ENCODE results near the gene RNF11. TPM values are rescaled to one million over a fixed set of nuclear protein-coding genes. Genes with fewer than 3 reads are reported as not detected.
A peak's percentile ranks its signal among the peaks of the same experiment; 100 is the strongest.
"Not testable (repeated sequence)": the region's sequence is repeated elsewhere in the genome, so short reads cannot be mapped to it uniquely, and the experiment has no call there.

Gene RNF11, protein sequence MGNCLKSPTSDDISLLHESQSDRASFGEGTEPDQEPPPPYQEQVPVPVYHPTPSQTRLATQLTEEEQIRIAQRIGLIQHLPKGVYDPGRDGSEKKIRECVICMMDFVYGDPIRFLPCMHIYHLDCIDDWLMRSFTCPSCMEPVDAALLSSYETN
- 100 to 1,000 TPM; 127 to 160 (median 149) TPM for polyA plus RNA-seq (ENCODE audit: insufficient read length in 4 of 4)

DNA sequence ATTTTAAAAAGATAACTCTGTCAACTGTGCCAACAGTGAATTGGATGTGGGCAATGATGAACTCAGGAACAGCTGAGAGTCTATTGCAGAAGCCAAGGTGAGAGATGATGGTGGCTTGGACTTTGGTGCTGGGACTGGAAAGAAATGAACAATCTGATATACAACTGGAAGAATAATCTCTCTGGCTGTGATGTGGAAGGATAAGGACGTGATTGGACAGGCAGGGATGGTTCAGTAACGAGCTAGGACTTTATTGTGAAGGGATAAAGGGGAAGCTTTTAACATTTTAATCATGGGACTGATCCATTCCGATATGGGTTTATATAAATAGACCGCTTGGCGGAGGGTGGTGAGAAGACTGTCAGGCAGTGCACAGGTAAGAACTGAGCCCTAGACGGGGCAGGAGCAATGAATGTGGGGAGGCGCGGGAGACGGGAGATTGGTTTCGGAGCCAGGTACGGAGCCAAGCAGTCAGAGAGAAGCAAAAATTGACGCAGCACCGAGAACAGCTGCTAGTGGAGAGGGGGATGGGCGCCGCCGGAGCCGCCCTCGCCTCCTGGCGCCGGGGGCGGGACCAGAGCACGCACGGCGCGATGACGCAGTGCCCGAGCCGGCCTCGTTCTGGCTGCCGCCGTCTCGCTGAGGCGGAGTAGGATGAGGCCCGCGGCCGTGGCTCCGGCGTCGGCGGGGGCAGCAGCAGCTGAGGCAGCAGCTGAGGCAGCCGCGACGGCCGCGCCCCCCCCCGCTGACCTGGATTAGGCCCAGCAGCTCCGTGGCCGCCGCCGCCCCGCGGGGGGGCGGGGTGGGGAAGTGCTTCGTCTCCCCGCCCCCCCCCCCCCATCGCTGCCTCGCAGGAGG is at the start of gene RNF11:
Gene RNF11 (plus strand): TSS at position 601 of the 858 bp plus-strand sequence. CDS start 484 bp downstream, outside the sequence.
- peak; percentile 82 to 89 (median 84) for DNase-seq (ENCODE audit: low read depth in 4 of 4, low spot score in 3 of 4)

DNA sequence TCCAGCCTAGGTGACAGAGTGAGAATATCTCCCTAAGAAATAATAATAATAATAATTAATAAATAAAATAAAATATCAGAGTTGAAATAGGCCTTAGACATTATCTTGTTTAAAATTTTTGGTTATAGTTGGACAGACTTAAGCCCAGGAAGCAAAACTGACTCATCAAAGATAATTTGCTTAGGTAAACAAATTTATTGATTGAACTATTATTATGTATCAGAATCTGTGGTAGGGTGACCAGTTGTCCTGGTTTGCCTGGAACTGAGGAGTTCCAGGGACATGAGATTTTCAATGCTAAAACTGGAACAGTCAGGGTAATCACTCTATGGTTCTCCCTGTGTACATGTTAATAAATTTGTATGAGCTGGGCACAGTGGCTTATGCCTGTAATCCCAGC is 47.8 kb upstream of the RNF11 start:
- no peak for DNase-seq (ENCODE audit: low read depth in 4 of 4, low spot score in 3 of 4)

- peak; percentile 22 to 58 (median 48) for DNase-seq (ENCODE audit: low read depth in 4 of 4, low spot score in 3 of 4)
These were observed 46.5 kb upstream of the RNF11 start for GRCh38 chr1:51189421-51190073.

DNA sequence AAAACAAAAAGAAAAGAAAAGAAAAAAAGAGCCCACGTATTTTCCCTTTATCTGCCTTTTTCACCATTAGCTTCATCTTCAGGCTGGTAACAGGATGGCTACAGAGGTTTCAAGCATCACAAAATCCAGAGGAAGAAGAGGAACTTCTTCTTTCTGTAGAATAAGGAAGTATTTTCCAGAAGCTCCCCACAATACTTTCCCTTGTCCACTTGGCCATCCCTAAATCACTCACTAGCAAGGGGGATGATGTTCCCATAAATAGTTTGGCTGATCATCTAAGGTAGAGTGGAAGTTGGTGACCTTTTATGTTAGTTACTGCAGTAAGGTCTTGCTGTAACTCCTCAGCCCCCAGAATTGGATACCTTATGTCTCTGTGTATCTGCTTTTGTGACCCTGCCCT is 45.1 kb upstream of the RNF11 start:
- no peak for DNase-seq (ENCODE audit: low read depth in 4 of 4, low spot score in 3 of 4)

- peak; percentile 36 to 57 (median 42) for DNase-seq (ENCODE audit: low read depth in 4 of 4, low spot score in 3 of 4)
These were observed 43.7 kb upstream of the RNF11 start for GRCh38 chr1:51192213-51192843.

GRCh38 chr1:51193564-51193963 is 42.5 kb upstream of the RNF11 start:
- no peak for DNase-seq (ENCODE audit: low read depth in 4 of 4, low spot score in 3 of 4)

DNA sequence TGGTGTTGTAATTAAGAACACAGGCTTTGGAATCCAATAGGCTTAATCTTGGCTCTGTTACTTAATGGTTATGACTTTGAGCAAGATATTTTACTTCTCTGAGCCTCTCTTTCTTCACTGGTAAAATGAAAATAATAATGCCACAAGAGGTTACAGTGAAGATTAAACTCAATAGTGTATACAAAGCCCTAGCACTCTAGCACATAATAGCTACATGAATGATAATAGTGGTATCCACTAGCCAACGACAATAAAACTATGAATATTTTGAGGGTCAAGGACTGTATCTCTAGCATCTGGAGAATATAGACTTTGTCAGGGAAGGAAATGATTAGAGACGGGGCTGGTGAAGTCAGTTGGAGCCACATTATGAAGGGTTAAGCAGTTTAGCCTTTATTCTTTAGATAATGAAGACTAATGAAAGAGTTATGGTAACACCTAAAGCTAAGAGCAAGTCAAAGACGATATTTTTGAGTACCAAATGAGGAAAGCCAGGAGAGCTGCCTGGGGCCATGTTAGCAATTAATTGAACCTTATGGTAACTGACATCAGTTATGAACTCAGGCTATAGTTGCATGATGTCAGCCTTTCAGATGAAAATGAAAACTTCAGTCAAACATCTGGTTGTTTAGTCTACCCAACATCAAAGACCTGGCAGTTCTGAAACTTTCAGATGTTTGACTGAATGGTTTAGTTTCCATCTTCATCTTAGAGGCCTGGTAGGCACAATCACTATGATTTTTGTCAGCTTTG is 32.8 kb upstream of the RNF11 start:
- no peak for DNase-seq (ENCODE audit: low read depth in 4 of 4, low spot score in 3 of 4)

GRCh38 chr1:51203874-51204245 is 32.2 kb upstream of the RNF11 start:
- no peak for DNase-seq (ENCODE audit: low read depth in 4 of 4, low spot score in 3 of 4)

- DNase-seq (ENCODE audit: low read depth in 4 of 4, low spot score in 3 of 4), result no peak
These were observed 26.0 kb upstream of the RNF11 start for GRCh38 chr1:51210055-51210454.

GRCh38 chr1:51210676-51211075 is 25.4 kb upstream of the RNF11 start:
- no peak for DNase-seq (ENCODE audit: low read depth in 4 of 4, low spot score in 3 of 4)

- DNase-seq (ENCODE audit: low read depth in 4 of 4, low spot score in 3 of 4), result no peak
These were observed 21.4 kb upstream of the RNF11 start for GRCh38 chr1:51214615-51215131.

DNA sequence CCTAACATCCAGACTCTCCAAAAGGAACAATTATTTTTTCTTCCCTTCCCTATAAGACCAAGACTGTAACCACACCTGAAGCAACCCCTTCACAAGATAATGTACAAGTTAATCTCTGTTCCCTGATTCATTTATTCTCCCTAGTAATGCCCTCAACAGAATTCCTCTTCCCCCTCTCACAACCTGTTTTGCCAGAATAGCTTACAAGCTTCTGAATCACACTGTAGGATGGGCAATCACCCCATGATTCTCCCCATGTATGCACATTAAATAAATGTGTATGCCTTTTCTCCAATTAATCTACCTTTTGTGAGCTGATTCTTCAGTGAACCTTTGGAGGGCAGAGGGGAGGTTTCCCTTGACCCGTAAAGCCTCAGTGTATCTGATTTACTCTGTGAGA is 20.9 kb upstream of the RNF11 start:
- no peak for DNase-seq (ENCODE audit: low read depth in 4 of 4, low spot score in 3 of 4)

DNA sequence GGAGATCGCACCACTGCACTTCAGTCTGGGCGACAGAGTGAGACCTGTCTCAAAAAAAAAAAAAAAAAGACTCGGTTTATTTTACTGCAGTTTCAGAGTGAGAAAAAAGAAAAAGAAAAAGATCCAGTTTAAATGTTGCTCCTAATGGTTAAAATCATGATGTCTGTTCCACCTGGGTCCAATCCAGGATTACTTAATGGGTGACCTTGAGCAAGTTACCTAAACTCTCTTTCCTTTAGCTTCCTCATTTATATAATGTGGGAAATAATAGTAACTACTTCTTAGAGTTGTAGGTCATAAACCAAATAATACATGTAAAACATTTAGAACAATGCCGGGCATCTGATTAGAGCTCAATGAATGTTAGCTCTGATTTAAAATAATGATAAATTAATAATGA is 19.4 kb upstream of the RNF11 start:
- no peak for DNase-seq (ENCODE audit: low read depth in 4 of 4, low spot score in 3 of 4)

DNA sequence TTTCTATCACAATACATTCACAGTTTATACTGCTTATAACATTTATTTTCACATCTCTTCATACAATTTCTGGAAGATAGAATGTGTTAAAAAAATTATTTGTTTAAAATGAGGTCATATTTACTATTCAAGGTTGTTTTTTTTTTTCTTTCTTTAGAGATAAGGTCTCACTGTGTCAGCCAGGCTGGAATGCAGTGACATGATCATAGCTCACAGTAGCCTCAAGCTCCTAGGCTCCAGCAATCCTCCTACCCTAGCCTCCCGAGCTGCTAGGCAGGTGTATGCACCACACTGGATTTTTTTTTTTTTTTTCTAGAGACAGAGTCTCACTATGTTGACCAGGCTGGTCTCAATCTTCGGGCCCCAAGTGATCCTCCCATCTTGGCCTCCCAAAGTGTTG is 19.0 kb upstream of the RNF11 start:
- DNase-seq (ENCODE audit: low read depth in 4 of 4, low spot score in 3 of 4), result no peak

GRCh38 chr1:51218570-51218969 is 17.5 kb upstream of the RNF11 start:
- DNase-seq (ENCODE audit: low read depth in 4 of 4, low spot score in 3 of 4), result no peak

GRCh38 chr1:51219022-51219421 is 17.1 kb upstream of the RNF11 start:
- DNase-seq (ENCODE audit: low read depth in 4 of 4, low spot score in 3 of 4), result no peak

- not testable (repeated sequence) for DNase-seq (ENCODE audit: low read depth in 4 of 4, low spot score in 3 of 4)
These were observed 14.5 kb upstream of the RNF11 start for GRCh38 chr1:51221529-51221928.

DNA sequence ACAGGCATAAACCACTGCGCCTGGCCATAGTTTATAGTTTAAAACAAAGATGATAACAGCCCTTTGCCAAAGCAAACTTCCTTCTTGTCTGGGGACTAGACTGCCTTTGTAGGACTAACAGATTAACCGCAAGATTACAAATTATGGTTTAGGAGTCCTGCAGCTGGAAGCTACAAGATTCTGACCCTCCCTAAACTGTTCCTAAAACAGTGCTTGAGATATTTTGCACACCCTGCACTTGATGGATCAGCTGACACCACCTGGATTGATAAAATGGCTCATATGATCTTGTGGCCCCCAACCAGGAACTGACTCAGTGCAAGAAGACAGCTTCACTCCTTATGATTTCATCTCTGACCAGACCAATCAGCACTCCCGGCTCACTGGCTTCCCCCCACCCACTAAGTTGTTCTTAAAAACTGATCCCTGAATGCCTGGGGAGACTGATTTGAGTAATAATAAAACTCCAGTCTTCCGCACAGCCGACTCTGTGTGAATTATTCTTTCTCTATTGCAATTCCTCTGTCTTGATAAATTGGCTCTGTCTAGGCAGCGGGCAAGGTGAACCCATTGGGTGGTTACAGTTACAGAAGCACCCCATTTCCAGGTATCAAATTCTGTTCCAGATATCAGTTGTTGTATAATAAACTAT is 13.8 kb upstream of the RNF11 start:
- DNase-seq (ENCODE audit: low read depth in 4 of 4, low spot score in 3 of 4), result no peak

DNA sequence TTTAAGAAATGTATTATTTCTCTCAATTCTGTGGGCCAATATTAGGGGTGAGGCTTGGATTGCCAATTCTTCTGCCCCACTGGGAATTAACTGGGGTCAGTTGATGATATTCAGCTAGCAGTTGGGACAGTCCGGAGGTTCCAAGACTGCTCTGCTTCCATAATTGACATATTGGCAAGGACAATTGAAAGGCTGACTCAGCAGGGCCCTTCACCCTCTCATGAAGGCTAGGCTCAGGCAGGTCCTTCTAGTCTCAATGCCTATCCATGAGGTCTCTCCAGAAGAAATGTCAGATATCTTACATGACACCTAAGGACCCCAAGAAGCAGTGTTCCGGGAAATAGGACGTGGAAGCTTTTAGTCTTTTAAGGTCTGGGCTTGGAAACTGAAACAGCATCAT is 13.3 kb upstream of the RNF11 start:
- no peak for DNase-seq (ENCODE audit: low read depth in 4 of 4, low spot score in 3 of 4)

DNA sequence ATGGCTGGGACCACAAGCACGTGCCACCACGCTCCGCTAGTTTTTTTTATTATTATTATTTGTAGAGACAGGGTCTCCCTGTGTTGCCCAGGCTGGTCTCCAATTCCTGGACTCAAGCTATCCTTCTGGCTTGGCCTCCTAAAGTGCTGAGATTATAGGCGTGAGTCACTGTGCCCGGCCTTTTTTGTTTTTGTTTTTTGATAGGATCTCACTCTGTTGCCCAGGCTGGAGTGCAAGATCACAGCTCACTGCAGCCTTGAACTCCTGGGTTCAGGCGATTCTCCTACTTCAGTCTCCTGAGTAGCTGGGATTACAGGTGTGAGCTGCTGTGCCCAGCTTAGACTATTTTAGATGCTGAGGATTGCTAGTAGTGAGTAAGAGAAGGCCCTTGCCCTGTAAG is 11.8 kb upstream of the RNF11 start:
- no peak for DNase-seq (ENCODE audit: low read depth in 4 of 4, low spot score in 3 of 4)

Measured in right renal pelvis (tissue), 4 donors.